ENCODE measurements around the gene FHIT.
"Not testable (repeated sequence)": the region's sequence is repeated elsewhere in the genome, so short reads cannot be mapped to it uniquely, and the experiment has no call there.

Gene FHIT

DNA sequence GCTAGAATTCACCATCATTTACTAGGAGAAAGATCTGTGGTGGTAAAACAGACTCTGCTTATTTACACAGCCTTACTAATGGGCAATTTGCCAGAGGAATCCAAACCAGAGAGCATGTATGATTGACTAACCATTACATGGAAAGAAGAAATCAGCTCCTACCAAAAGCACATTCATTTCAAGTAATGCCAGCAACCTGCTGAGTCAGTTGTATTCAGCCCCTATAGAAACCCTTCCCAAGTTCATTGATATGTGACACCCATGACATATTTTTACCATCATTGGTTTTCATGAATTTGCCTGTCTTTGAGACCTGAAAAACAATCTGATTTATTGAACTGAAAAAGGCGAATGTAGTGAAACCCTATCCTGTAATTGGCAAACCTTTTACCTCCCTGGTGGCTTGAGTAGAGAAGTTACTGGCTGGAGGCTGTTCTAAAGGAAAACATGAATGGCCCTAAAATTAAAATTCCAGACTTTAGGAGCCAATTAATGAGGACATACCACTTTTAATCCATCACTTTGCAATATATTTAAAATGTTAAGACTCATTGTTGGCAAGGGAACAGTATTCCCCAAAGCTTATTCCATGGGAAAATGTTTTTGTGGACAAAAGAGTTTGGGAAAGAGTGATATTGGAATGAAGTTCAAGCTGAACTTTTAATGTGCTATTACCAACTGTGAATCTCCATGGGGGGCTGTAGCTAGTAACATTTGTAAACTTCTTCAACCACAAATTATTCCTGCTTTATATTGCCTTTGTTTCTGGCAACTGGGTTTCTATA, 542.9 kb downstream of the FHIT start:
- no peak overlapping the region for H3K27ac ChIP-seq (ENCODE audit: low read depth, low read length)
- no peaks in the 10 kb centered on the region for H3K4me1 ChIP-seq (ENCODE audit: control insufficient read depth, insufficient read depth, low read length)
- H3K36me3 ChIP-seq (ENCODE audit: control insufficient read depth, insufficient read depth, low read length): no peaks in the 10 kb centered on the region
- no peaks in the 10 kb centered on the region for H3K27me3 ChIP-seq (ENCODE audit: control insufficient read depth, insufficient read depth, low read length)
- H3K9ac ChIP-seq (ENCODE audit: low read length): no peak overlapping the region
- H3K4me3 ChIP-seq (ENCODE audit: low read length): no peak overlapping the region

DNA sequence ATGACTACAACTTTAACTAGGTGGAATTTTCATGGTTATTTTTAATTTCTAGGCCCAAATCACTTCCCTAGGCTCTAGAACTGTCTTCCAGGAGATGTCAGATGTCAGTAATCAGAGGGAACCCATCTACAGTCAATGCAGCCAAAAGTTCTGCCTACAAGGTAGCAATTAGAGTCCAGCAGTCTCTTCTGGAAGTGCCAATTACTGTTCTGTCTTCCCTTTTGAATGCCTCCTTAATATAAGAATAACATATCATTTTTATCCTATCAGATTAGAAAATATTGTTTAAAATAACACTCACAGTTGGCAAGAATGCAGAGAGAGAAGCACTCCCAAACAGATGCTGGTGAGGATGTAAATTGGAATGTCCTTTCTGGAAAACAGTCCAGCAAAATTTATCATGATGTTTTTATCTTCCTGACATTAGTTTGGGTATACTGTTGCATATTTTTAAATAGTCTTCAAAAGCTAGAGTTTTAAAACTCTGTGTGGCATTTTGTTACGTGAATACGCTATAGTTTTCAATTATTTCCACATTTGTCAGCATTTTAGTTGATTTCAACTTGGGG, 543.7 kb downstream of the FHIT start:
- Histone ChIP-seq H3K27me3 (ENCODE audit: control insufficient read depth, insufficient read depth, low read length) (no peaks in the 10 kb centered on the region), H3K9ac (ENCODE audit: low read length) (no peak overlapping the region), H3K36me3 (ENCODE audit: control insufficient read depth, insufficient read depth, low read length) (no peaks in the 10 kb centered on the region), H3K27ac (ENCODE audit: low read depth, low read length) (no peak overlapping the region), H3K4me3 (ENCODE audit: low read length) (no peak overlapping the region), H3K4me1 (ENCODE audit: control insufficient read depth, insufficient read depth, low read length) (no peaks in the 10 kb centered on the region)

DNA sequence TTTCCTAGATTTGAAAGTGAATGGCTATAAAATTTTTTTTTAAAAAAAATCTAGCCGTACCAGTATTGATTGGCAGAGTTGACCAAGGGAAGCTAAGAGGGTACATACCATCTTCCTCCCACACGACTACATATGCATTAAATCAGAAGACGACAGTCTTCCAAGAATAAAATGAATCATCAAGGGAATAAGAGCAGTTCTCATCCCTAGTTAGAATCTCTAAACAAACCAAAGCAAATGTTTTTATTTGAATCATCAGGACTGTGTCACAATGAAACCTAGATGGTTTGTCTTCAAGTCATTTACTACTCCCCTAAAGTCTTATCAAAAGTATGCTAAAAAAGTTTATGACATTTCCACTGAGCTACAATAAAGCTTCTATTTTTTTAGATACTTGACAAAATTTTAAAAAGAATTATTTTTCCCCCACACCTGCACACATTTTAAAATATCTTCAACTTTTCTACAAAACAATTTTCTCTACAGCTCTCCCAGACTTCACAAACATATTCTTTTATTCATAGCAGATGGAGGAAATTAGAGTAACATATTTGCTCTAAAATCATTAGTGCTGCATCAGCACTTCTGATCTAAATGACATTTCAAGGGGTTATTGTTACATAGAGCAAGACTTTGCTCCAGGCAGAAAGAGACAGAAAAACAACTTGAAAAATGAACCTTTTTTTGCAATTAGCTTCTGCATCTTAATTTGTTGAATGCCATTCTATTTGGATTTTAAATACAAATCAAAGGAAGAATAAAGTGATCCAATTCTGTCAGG, 547.1 kb downstream of the FHIT start:
- no peaks in the 10 kb centered on the region for H3K36me3 ChIP-seq (ENCODE audit: control insufficient read depth, insufficient read depth, low read length)
- H3K9ac ChIP-seq (ENCODE audit: low read length): no peak overlapping the region
- H3K4me3 ChIP-seq (ENCODE audit: low read length): no peak overlapping the region
- no peaks in the 10 kb centered on the region for H3K27me3 ChIP-seq (ENCODE audit: control insufficient read depth, insufficient read depth, low read length)
- H3K4me1 ChIP-seq (ENCODE audit: control insufficient read depth, insufficient read depth, low read length): no peaks in the 10 kb centered on the region
- H3K27ac ChIP-seq (ENCODE audit: low read depth, low read length): no peak overlapping the region

DNA sequence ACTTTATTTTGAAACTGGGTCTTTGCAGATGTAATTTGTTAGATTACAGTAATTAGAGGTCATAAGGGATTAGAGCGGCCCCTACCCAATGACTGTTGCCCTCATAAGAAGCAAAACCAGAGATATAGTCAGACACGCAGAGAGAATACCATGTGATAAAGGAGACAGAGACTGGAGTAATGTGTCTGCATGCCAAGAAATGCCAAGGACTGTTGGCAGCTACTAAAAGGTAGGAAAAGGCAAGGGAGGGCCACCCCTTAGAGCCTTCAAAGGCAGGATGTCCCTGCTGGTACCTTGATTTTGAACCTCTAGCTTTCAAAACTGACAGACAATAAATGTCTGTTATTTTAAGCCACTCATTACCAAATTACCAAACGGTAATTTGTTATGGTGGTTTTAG, 548.2 kb downstream of the FHIT start:
- H3K4me3 ChIP-seq (ENCODE audit: low read length): no peak overlapping the region
- no peaks in the 10 kb centered on the region for H3K27me3 ChIP-seq (ENCODE audit: control insufficient read depth, insufficient read depth, low read length)
- H3K27ac ChIP-seq (ENCODE audit: low read depth, low read length): no peak overlapping the region
- no peaks in the 10 kb centered on the region for H3K4me1 ChIP-seq (ENCODE audit: control insufficient read depth, insufficient read depth, low read length)
- H3K36me3 ChIP-seq (ENCODE audit: control insufficient read depth, insufficient read depth, low read length): no peaks in the 10 kb centered on the region
- no peak overlapping the region for H3K9ac ChIP-seq (ENCODE audit: low read length)

DNA sequence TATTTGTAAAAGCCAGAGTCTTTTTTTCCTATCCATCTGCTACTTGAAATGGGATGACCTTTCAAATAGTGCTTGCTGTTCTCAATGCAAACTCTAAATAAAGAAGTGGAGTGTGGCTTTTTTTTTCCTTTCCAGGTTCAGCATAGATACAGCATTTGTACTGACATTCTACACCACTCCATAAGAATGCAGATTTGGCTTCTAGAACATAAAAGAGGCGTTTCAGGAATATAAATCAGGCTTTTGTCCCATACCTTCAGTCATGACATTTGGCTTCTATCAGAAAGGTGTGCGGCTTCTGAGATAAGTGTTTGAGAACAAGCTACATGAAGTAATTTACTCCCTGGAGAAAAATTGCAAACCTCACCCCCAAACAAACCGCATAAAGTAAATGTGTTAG, 553.1 kb downstream of the FHIT start:
- Histone ChIP-seq H3K4me1 (ENCODE audit: control insufficient read depth, insufficient read depth, low read length) (no peaks in the 10 kb centered on the region), H3K36me3 (ENCODE audit: control insufficient read depth, insufficient read depth, low read length) (no peaks in the 10 kb centered on the region), H3K27me3 (ENCODE audit: control insufficient read depth, insufficient read depth, low read length) (no peaks in the 10 kb centered on the region), H3K27ac (ENCODE audit: low read depth, low read length) (no peak overlapping the region), H3K9ac (ENCODE audit: low read length) (no peak overlapping the region), H3K4me3 (ENCODE audit: low read length) (no peak overlapping the region)

DNA sequence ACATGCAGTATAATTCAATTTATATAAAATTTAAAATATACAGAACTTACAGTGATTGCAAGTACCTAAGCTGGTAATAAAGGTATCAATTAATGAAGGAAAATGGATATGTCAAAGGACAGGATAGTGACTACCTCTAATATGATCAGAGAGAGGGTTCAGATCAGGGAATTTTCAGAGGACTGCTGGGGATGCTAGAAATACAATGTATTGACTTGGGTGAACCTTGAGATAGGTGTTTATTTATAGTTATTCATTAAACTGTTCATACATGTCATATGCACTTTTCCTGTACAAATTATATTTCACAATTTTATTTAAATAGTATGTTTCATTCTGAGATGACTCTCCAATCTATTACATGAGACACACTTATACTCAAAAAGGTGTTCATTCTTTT, 554.1 kb downstream of the FHIT start:
- Histone ChIP-seq H3K4me1 (ENCODE audit: control insufficient read depth, insufficient read depth, low read length) (no peaks in the 10 kb centered on the region), H3K27ac (ENCODE audit: low read depth, low read length) (no peak overlapping the region), H3K9ac (ENCODE audit: low read length) (no peak overlapping the region), H3K27me3 (ENCODE audit: control insufficient read depth, insufficient read depth, low read length) (no peaks in the 10 kb centered on the region), H3K36me3 (ENCODE audit: control insufficient read depth, insufficient read depth, low read length) (no peaks in the 10 kb centered on the region), H3K4me3 (ENCODE audit: low read length) (no peak overlapping the region)

DNA sequence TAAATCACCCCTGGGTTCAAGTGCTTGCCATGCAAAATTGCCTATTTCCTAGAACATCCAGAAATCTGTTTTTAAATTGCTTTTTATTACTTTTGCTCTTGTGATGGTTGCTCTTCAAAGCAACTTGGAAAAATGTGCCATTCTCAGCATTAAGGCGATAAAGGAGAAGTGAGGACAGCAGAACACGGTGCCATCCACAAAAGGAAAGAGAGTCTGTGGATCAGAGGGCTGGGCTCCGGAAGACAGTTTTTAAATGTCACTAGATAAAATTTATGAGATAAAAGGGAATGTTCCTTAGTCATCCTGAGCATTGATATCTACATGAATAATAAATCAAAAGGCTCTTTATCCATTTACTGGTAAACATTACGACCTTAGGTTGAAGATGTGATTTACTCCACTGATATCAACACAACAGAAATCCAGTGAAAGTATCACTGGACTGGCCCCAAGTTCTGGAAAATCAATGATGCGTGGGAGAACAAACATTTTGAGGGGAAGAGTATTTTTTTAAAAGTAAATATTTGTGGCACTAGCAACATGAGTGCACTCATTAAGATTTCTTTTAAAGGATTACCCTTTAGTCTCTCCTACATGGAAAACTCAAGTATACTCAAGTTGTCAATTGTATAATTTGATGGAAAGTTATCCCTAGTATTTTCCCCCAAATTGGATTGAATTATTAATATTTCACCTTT, 554.7 kb downstream of the FHIT start:
- Histone ChIP-seq H3K9ac (ENCODE audit: low read length) (no peak overlapping the region), H3K36me3 (ENCODE audit: control insufficient read depth, insufficient read depth, low read length) (no peaks in the 10 kb centered on the region), H3K27ac (ENCODE audit: low read depth, low read length) (no peak overlapping the region), H3K4me1 (ENCODE audit: control insufficient read depth, insufficient read depth, low read length) (no peaks in the 10 kb centered on the region), H3K27me3 (ENCODE audit: control insufficient read depth, insufficient read depth, low read length) (no peaks in the 10 kb centered on the region), H3K4me3 (ENCODE audit: low read length) (no peak overlapping the region)

DNA sequence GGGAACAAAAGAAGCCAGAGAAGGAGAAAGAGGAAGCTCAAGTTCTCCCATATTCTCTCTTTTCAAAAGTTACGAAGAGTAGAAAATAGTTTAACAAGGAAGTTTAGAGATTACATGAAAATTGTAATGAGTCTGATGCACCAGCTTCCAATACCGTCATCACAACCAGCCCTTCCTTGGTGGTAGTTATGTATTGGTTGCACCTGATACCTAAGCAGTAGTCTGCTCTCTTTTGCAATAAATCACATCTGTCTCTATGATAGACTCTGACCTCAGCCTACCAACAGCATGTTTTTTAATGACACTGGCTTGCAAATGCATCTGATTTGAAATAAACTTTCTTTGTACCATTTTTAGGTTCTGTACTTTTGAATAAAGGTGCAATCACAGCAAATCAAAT, 575.8 kb downstream of the FHIT start:
- Histone ChIP-seq H3K4me3 (ENCODE audit: low read length) (no peak overlapping the region), H3K36me3 (ENCODE audit: control insufficient read depth, insufficient read depth, low read length) (no peaks in the 10 kb centered on the region), H3K27ac (ENCODE audit: low read depth, low read length) (no peak overlapping the region), H3K27me3 (ENCODE audit: control insufficient read depth, insufficient read depth, low read length) (no peaks in the 10 kb centered on the region), H3K9ac (ENCODE audit: low read length) (no peak overlapping the region), H3K4me1 (ENCODE audit: control insufficient read depth, insufficient read depth, low read length) (no peaks in the 10 kb centered on the region)

DNA sequence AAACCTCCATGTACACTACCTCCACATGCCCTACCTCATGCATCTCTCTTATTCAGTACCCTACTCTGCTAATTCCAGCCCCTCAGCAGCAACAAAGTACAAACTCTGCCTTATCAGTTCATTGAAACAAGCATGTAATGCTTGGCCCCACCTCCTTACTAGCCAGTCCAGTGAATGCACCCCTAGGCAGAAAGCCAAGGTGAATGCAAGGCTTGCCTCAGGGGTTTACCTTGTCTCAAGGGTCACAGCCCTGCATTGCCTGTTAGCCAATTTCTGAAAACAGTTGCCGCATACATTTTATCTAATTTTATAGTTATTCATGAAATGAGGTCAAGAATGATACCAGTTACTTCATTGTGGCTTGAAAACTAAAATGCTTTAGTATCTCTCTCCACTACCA, 576.4 kb downstream of the FHIT start:
- Histone ChIP-seq H3K4me1 (ENCODE audit: control insufficient read depth, insufficient read depth, low read length) (no peaks in the 10 kb centered on the region), H3K36me3 (ENCODE audit: control insufficient read depth, insufficient read depth, low read length) (no peaks in the 10 kb centered on the region), H3K9ac (ENCODE audit: low read length) (no peak overlapping the region), H3K4me3 (ENCODE audit: low read length) (no peak overlapping the region), H3K27ac (ENCODE audit: low read depth, low read length) (no peak overlapping the region), H3K27me3 (ENCODE audit: control insufficient read depth, insufficient read depth, low read length) (no peaks in the 10 kb centered on the region)

DNA sequence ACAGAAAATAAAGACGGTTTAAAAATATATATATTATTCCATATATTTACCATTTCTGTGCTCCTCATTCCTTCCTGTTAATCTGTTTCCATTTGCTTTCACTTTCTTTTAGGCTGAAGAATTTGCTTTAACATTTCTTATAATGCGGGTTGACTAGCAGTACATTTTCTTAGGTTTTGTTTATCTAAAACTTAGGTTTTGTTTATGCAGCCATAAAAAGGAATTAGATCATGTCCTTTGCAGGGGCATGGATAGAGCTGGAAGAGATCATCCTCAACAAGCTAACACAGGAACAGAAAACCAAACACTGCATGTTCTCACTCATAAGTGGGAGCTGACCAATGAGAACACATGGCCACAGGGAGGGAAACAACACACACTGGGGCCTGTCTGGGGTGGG, 578.1 kb downstream of the FHIT start:
- Histone ChIP-seq H3K27ac (ENCODE audit: low read depth, low read length) (no peak overlapping the region), H3K27me3 (ENCODE audit: control insufficient read depth, insufficient read depth, low read length) (no peaks in the 10 kb centered on the region), H3K4me3 (ENCODE audit: low read length) (no peak overlapping the region), H3K36me3 (ENCODE audit: control insufficient read depth, insufficient read depth, low read length) (no peaks in the 10 kb centered on the region), H3K4me1 (ENCODE audit: control insufficient read depth, insufficient read depth, low read length) (no peaks in the 10 kb centered on the region), H3K9ac (ENCODE audit: low read length) (no peak overlapping the region)

DNA sequence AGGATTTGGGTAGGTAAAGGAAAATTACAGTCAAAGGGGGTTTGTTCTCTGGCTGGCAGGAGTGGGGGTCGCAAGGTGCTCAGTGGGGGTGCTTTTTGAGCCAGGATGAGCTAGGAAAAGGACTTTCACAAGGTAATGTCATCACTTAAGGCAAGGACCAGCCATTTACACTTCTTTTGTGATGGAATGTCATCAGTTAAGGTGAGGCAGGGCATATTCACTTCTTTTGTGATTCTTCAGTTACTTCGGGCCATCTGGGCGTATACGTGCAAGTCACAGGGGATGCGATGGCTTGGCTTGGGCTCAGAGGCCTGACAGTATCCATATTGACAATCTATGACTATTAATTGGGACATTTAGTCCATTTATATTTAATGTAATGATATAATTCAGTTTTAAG, 578.9 kb downstream of the FHIT start:
- H3K27me3 ChIP-seq (ENCODE audit: control insufficient read depth, insufficient read depth, low read length); H3K9ac ChIP-seq (ENCODE audit: low read length); H3K27ac ChIP-seq (ENCODE audit: low read depth, low read length); H3K4me1 ChIP-seq (ENCODE audit: control insufficient read depth, insufficient read depth, low read length); H3K36me3 ChIP-seq (ENCODE audit: control insufficient read depth, insufficient read depth, low read length); H3K4me3 ChIP-seq (ENCODE audit: low read length): not testable (repeated sequence)

DNA sequence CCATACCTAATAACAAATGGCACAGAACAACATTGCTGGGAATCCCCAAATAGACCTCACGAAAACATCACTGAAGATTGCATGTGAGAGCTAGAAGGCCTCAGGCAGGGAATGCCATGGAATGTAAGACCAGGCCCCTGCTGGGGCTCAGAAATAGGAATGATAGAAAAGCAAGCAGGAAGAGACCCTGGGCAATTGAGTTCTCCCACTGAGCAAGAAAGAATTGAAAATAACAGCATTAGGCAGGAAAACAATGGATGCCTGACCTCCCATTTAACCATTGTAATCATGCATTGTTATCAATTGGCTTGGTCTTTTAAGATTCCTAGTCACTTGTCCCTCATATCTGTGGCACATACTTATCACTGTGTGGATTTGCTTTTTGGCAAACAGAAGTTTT, 581.6 kb downstream of the FHIT start:
- H3K4me1 ChIP-seq (ENCODE audit: control insufficient read depth, insufficient read depth, low read length): no peaks in the 10 kb centered on the region
- no peak overlapping the region for H3K4me3 ChIP-seq (ENCODE audit: low read length)
- no peak overlapping the region for H3K27ac ChIP-seq (ENCODE audit: low read depth, low read length)
- no peaks in the 10 kb centered on the region for H3K27me3 ChIP-seq (ENCODE audit: control insufficient read depth, insufficient read depth, low read length)
- no peak overlapping the region for H3K9ac ChIP-seq (ENCODE audit: low read length)
- no peaks in the 10 kb centered on the region for H3K36me3 ChIP-seq (ENCODE audit: control insufficient read depth, insufficient read depth, low read length)

Data from rectal smooth muscle tissue (tissue), 1 donor.